ENCODE results near the gene KCNAB1.

- no peak for TF ChIP-seq LEF1 (IDR thresholded peaks at IDR 0.05; ENCODE audit: borderline replicate concordance)
- no peak for TF ChIP-seq SP1 (IDR thresholded peaks at IDR 0.05)
- TF ChIP-seq CTBP1 (IDR thresholded peaks at IDR 0.05; ENCODE audit: borderline replicate concordance) = no peak
- no peak for TF ChIP-seq FOXK2 (IDR thresholded peaks at IDR 0.05)
- no peak for TF ChIP-seq ZNF384 (IDR thresholded peaks at IDR 0.05)
- no peak for TF ChIP-seq SUZ12 (IDR thresholded peaks at IDR 0.05)
- no peak for TF ChIP-seq TARDBP (IDR thresholded peaks at IDR 0.05)
- TF ChIP-seq ELF4 (IDR thresholded peaks at IDR 0.05) = no peak
Measured at GRCh38 chr3:156548902-156549301, 428.5 kb downstream of the KCNAB1 start.

All from HEK293T (cell line).